H1 (cell line): Measurements from ENCODE around the gene ANKRD65. TPM values are rescaled to one million over a fixed set of nuclear protein-coding genes. Genes with fewer than 3 reads are reported as not detected.

ENCODE experiments used
- CTCF ChIA-PET: fragments of 300-600 bp; sonication (Branson Sonifier 250); formaldehyde crosslinking; loops from one replicate; lab custom pipeline; 2021; ENCODE audit not compliant: partially characterized antibody; lab: Charles Lee
- POLR2A ChIA-PET: fragments of 300-600 bp; sonication (Branson Sonifier 250); formaldehyde crosslinking; loops from one replicate; lab custom pipeline; 2021; ENCODE audit warnings: inconsistent platforms; ENCODE audit not compliant: partially characterized antibody; lab: Charles Lee
- DNase-seq, 2 experiments: peaks; one replicate each; pipeline versions ENCODE4 v3.0.0 to v3.0.0-alpha.2; 2010 to 2022; ENCODE audit warnings: low spot score in 2 of 2, low read depth in 1 of 2, mixed read lengths in 1 of 2
- FAIRE-seq: peaks from 2 replicates; lab custom pipeline; 2011; peaks lifted over from hg19 to GRCh38; lab: Jason Lieb, UNC
- H2AFZ ChIP-seq: 2 replicates; pipeline ENCODE4 v1.8.1; 2012; ENCODE audit warnings: low read length, inconsistent platforms
- H2AK5ac ChIP-seq: 2 replicates; pipeline ENCODE4 v1.6.1; 2013; ENCODE audit warnings: low read depth, low read length
- H2BK120ac ChIP-seq: replicated peaks from 2 replicates; pipeline ENCODE3; 2013; ENCODE audit warnings: low read depth, low read length, inconsistent platforms
- H2BK12ac ChIP-seq: 2 replicates; pipeline ENCODE4 v1.6.1; 2013; ENCODE audit warnings: low read depth, low read length
- H2BK15ac ChIP-seq: 2 replicates; pipeline ENCODE4 v1.6.1; 2013; ENCODE audit warnings: low read length
- H2BK20ac ChIP-seq: 2 replicates; pipeline ENCODE4 v1.6.1; 2013; ENCODE audit warnings: low read length
- H2BK5ac ChIP-seq: 2 replicates; pipeline ENCODE4 v1.6.1; 2013; ENCODE audit warnings: low read depth, low read length
- H3K14ac ChIP-seq: 2 replicates; pipeline ENCODE4 v1.6.1; 2013; ENCODE audit warnings: inconsistent platforms; ENCODE audit not compliant: insufficient read length
- H3K18ac ChIP-seq: 2 replicates; pipeline ENCODE4 v1.6.1; 2013; ENCODE audit warnings: low read length; ENCODE audit errors: extremely low read depth
- H3K23ac ChIP-seq: 2 replicates; pipeline ENCODE4 v1.6.1; 2013; ENCODE audit warnings: inconsistent platforms; ENCODE audit not compliant: insufficient read length
- H3K23me2 ChIP-seq: 2 replicates; pipeline ENCODE4 v1.6.1; 2013; ENCODE audit warnings: low read depth, low read length
- H3K27ac ChIP-seq: 2 replicates; pipeline ENCODE4 v1.6.1; 2011; ENCODE audit warnings: low read depth, low read length, inconsistent platforms
- H3K27me3 ChIP-seq, 4 experiments: replicated peaks in 1 of 4; 1 replicate in 1 of 4; 2 replicates in 3 of 4; pipeline versions ENCODE4 v1.6.1 to v1.8.1; 2011 to 2013; ENCODE audit warnings: low read length in 3 of 4, mild to moderate bottlenecking in 3 of 4, inconsistent platforms in 2 of 4, mixed read lengths in 2 of 4, moderate library complexity in 1 of 4; ENCODE audit not compliant: control insufficient read depth in 3 of 4, insufficient read depth in 3 of 4; ENCODE audit errors: extremely low read depth in 1 of 4
- H3K36me3 ChIP-seq, 4 experiments: 2 replicates each; pipeline versions ENCODE4 v1.6.1 to v1.8.1; 2011 to 2013; ENCODE audit warnings: mild to moderate bottlenecking in 4 of 4, low read length in 3 of 4, moderate library complexity in 2 of 4, control low read depth in 1 of 4, inconsistent platforms in 1 of 4; ENCODE audit not compliant: insufficient read depth in 4 of 4, control insufficient read depth in 2 of 4
- H3K4ac ChIP-seq: replicated peaks from 2 replicates; pipeline ENCODE3; 2013; ENCODE audit warnings: low read length, low read depth, mixed read lengths, inconsistent platforms; ENCODE audit not compliant: insufficient read length
- H3K4me1 ChIP-seq, 4 experiments: replicated peaks in 1 of 4; 1 replicate in 1 of 4; 2 replicates in 3 of 4; pipeline versions ENCODE4 v1.6.1 to v1.8.1; 2011 to 2013; ENCODE audit warnings: low read length in 3 of 4, inconsistent platforms in 2 of 4, mixed read lengths in 1 of 4; ENCODE audit not compliant: insufficient read depth in 4 of 4, control insufficient read depth in 3 of 4
- H3K4me2 ChIP-seq, 2 experiments: 2 replicates each; pipeline versions ENCODE4 v1.6.1 to v1.8.1; 2011 to 2013; ENCODE audit warnings: low read depth in 2 of 2, low read length in 2 of 2, control low read depth in 1 of 2, inconsistent platforms in 1 of 2, mild to moderate bottlenecking in 1 of 2; ENCODE audit not compliant: insufficient read depth in 1 of 2
- H3K4me3 ChIP-seq, 4 experiments: fragments of 200-600, 300-600 bp in 1 of 4; sonication (generic), shearing (Covaris generic), sonication (Bioruptor Twin) in 1 of 4; 2 replicates each; pipeline versions ENCODE4 v1.5.1 to v1.8.1; 2011 to 2016; ENCODE audit warnings: low read length in 4 of 4, low read depth in 3 of 4, control low read depth in 2 of 4, inconsistent platforms in 2 of 4, mild to moderate bottlenecking in 2 of 4, mixed read lengths in 1 of 4, moderate library complexity in 1 of 4; ENCODE audit not compliant: insufficient read depth in 2 of 4; ENCODE audit errors: extremely low read depth in 1 of 4
- H3K56ac ChIP-seq: replicated peaks from 2 replicates; pipeline ENCODE3; 2013; ENCODE audit warnings: low read depth, mild to moderate bottlenecking, mixed read lengths, low read length, inconsistent platforms; ENCODE audit not compliant: insufficient read length
- H3K79me1 ChIP-seq: 2 replicates; pipeline ENCODE4 v1.6.1; 2013; ENCODE audit warnings: low read depth, low read length, control low read depth
- H3K79me2 ChIP-seq, 2 experiments: 2 replicates each; pipeline versions ENCODE4 v1.6.1 to v1.8.1; 2012 to 2013; ENCODE audit warnings: low read length in 2 of 2, mild to moderate bottlenecking in 2 of 2, inconsistent platforms in 1 of 2; ENCODE audit not compliant: insufficient read depth in 2 of 2, control insufficient read depth in 1 of 2
- H3K9ac ChIP-seq, 4 experiments: replicated peaks in 1 of 4; 1 replicate in 1 of 4; 2 replicates in 3 of 4; pipeline versions ENCODE4 v1.6.1 to v1.8.1; 2011 to 2013; ENCODE audit warnings: low read depth in 3 of 4, low read length in 3 of 4, control low read depth in 2 of 4, mild to moderate bottlenecking in 2 of 4, moderate library complexity in 2 of 4, inconsistent platforms in 1 of 4; ENCODE audit errors: extremely low read depth in 1 of 4
- H3K9me3 ChIP-seq, 2 experiments: 2 replicates each; pipeline versions ENCODE4 v1.6.1 to v1.8.1; 2012 to 2013; ENCODE audit warnings: mild to moderate bottlenecking in 2 of 2, moderate library complexity in 2 of 2, control low read depth in 1 of 2, inconsistent platforms in 1 of 2, low read depth in 1 of 2, low read length in 1 of 2, mixed read lengths in 1 of 2; ENCODE audit not compliant: insufficient read depth in 2 of 2
- H4K20me1 ChIP-seq, 2 experiments: replicated peaks in 1 of 2; 2 replicates each; pipeline versions ENCODE3 to v1.8.1; 2011 to 2013; ENCODE audit warnings: inconsistent platforms in 2 of 2, low read length in 2 of 2, mild to moderate bottlenecking in 1 of 2; ENCODE audit not compliant: insufficient read depth in 2 of 2, control insufficient read depth in 1 of 2
- H4K5ac ChIP-seq: 2 replicates; pipeline ENCODE4 v1.6.1; 2013; ENCODE audit warnings: low read length, low read depth, mixed read lengths, inconsistent platforms; ENCODE audit not compliant: insufficient read length
- H4K8ac ChIP-seq: 2 replicates; pipeline ENCODE4 v1.8.0; 2013; ENCODE audit warnings: mild to moderate bottlenecking, moderate library complexity, low read length, inconsistent platforms; ENCODE audit not compliant: insufficient read depth; ENCODE audit errors: extremely low read depth
- H4K91ac ChIP-seq: replicated peaks from 2 replicates; pipeline ENCODE3; 2013; ENCODE audit warnings: low read length, mixed read lengths, inconsistent platforms; ENCODE audit not compliant: insufficient read length
- CBX5 ChIP-seq: fragments of 300-800, 300-1000 bp; sonication (generic); IDR thresholded peaks from 2 replicates; pipeline ENCODE4 v1.7.1; 2016; ENCODE audit warnings: antibody characterized with exemption, low read length, low read depth
- CTBP2 ChIP-seq: IDR thresholded peaks from 2 replicates; pipeline ENCODE4 v1.7.0; 2011; ENCODE audit warnings: borderline replicate concordance, mild to moderate bottlenecking, moderate library complexity, mixed read lengths, low read length; ENCODE audit not compliant: insufficient read depth, insufficient read length
- JUND ChIP-seq: IDR thresholded peaks from 2 replicates; pipeline ENCODE4 v1.6.1; 2011; ENCODE audit warnings: mild to moderate bottlenecking, improper control_type of control experiment, low read length
- NANOG ChIP-seq: IDR thresholded peaks from 2 replicates; pipeline ENCODE4 v1.6.1; 2011; ENCODE audit warnings: low read length, low read depth, mild to moderate bottlenecking, inconsistent platforms; ENCODE audit not compliant: insufficient read depth, poor library complexity, severe bottlenecking
- RFX5 ChIP-seq: IDR thresholded peaks from 2 replicates; pipeline ENCODE4 v1.6.1; 2011; ENCODE audit warnings: low read depth, low read length, improper control_type of control experiment, borderline replicate concordance
- TEAD4 ChIP-seq: IDR thresholded peaks from 2 replicates; pipeline ENCODE4 v1.6.1; 2012; ENCODE audit warnings: low read depth, low read length, inconsistent platforms, mixed read lengths
- YY1 ChIP-seq: IDR thresholded peaks from 2 replicates; pipeline ENCODE4 v1.6.1; 2011; ENCODE audit warnings: low read depth, mild to moderate bottlenecking, low read length
- WGBS, 2 experiments: shearing (Covaris generic) in 1 of 2; methylation state at CpG; one replicate each; pipeline versions ENCODE4 v1.1.6 to v1.1.7; 2013 to 2015; ENCODE audit warnings: low lambda C conversion rate in 2 of 2, mixed read lengths in 2 of 2, inconsistent platforms in 1 of 2, low coverage in 1 of 2, missing lambda C conversion rate in 1 of 2; ENCODE audit not compliant: insufficient replicate concordance in 2 of 2, insufficient coverage in 1 of 2, insufficient read length in 1 of 2; ENCODE audit errors: extremely low coverage in 1 of 2, missing lambda C conversion rate in 1 of 2; 5-methylcytosine and 5-hydroxymethylcytosine counted together
- polyA plus RNA-seq, 7 experiments: library from polyadenylated mRNA; depleted of rRNA in 3 of 7; stranded (reverse) in 5 of 7; unstranded in 2 of 7; fragments of >200 nt in 5 of 7; fragments of 200-250 nt in 2 of 7; gene quantifications; 1 replicate in 5 of 7; 2 replicates in 1 of 7; 4 replicates in 1 of 7; pipeline versions ENCODE4 v1.2.1 to v1.2.3, GENCODE V29; 2011 to 2013; ENCODE audit warnings: missing spikeins in 2 of 7, mixed read lengths in 2 of 7
- total RNA-seq: library from RNA; stranded (reverse); fragmentation: NEBNext Ultra II Directional; extraction: Animal tissue kit (Norgen Biotek cat#: 25700); gene quantifications from 2 replicates; pipeline ENCODE4 v1.2.1, GENCODE V29; 2021

Gene ANKRD65
- total and polyA plus RNA-seq, 2 of the 8 experiments (the other 6 are each of a cell fraction or from before 2014, with no cell fraction given) = 1.8 to 2.0 TPM

- Histone ChIP-seq H2BK5ac (no peak overlapping the region), H3K56ac (no peak overlapping the region), H4K20me1 (peaks cover 4 to 7% of the 10 kb centered on the region in 2 experiments)
- no peak for TF ChIP-seq RFX5
- TF ChIP-seq CTBP2 = no peak
- TF ChIP-seq JUND = no peak
- no peak for TF ChIP-seq YY1
- no peak for TF ChIP-seq NANOG
- TF ChIP-seq CBX5 = no peak
- TF ChIP-seq TEAD4 = peak; percentile 42; the same call in 1 of the 2 replicates
- TF ChIP-seq, all 59 proteins: peak for 1
- H2BK15ac ChIP-seq = no peak overlapping the region
- DNase-seq = no peak
- ChIA-PET POLR2A (interaction anchor here (0.6 to 22.9 kb wide), 11 partner anchors 8 to 115 kb away, joined by 3 to 515 read pairs (median 3); partner anchors contain the start of genes AURKAIP1, CCNL2 and MRPL20), CTCF (interaction anchor here (0.7 to 4.3 kb wide), 24 partner anchors 10 to 182 kb away, joined by 3 to 36 read pairs (median 5); partner anchors contain the start of genes CCNL2 and MRPL20)
- H3K9ac ChIP-seq = no peak overlapping the region
- no peak overlapping the region for H3K4me2 ChIP-seq
- peaks cover 0 to 8% of the 10 kb centered on the region in 2 experiments; a peak in 1 of 4 replicates for H3K79me2 ChIP-seq
- no peaks in the 10 kb centered on the region for H3K79me1 ChIP-seq
- H3K18ac ChIP-seq = no peak overlapping the region
- peaks cover 0 to 7% (median 0%) of the 10 kb centered on the region in 4 experiments; a peak in 1 of 8 replicates for H3K36me3 ChIP-seq
- H3K23ac ChIP-seq = no peak overlapping the region
- H2AFZ ChIP-seq = no peak overlapping the region
- WGBS, 2 experiments = 92% methylated on average over 26 of the region's 26 CpGs; no CpG with 5 or more reads in 1 of the 2 experiments
- H2BK20ac ChIP-seq = no peak overlapping the region
- H3K4me1 ChIP-seq = peaks cover 0 to 7% (median 5%) of the 10 kb centered on the region in 4 experiments; a peak in 5 of 7 replicates
- H4K91ac ChIP-seq = no peak overlapping the region
- H3K9me3 ChIP-seq = no peaks in the 10 kb centered on the region
- no peak overlapping the region for H3K4me3 ChIP-seq
- no peak overlapping the region for H4K5ac ChIP-seq
- H3K4ac ChIP-seq = no peak overlapping the region
- no peak overlapping the region for H3K14ac ChIP-seq
- H3K23me2 ChIP-seq = peaks cover 6% of the 10 kb centered on the region; the same call in 1 of the 2 replicates
- H3K27me3 ChIP-seq = peaks cover 0 to 3% (median 0%) of the 10 kb centered on the region in 4 experiments; a peak in 2 of 7 replicates
- peak overlapping the region; percentile 71; the same call in 1 of the 2 replicates for H4K8ac ChIP-seq
- H2BK120ac ChIP-seq = no peak overlapping the region
- no peak overlapping the region for H3K27ac ChIP-seq
- no peak overlapping the region; the same call in 1 of the 2 replicates for H2AK5ac ChIP-seq
- 0 out of 2 replicates have a peak overlapping the region, but pooled peaks have one; percentile 27 for H2BK12ac ChIP-seq
- no peak for FAIRE-seq
Measured at GRCh38 chr1:1440262-1441001, 19.4 kb upstream of the ANKRD65 start.
